ENCODE measurements around the gene SERPINA10.
"Not testable (repeated sequence)": the region's sequence is repeated elsewhere in the genome, so short reads cannot be mapped to it uniquely, and the experiment has no call there.

The SERPINA10 gene

GRCh38 chr14:94306047-94306978, 13.2 kb upstream of the SERPINA10 start:
- no peak for TF ChIP-seq CTCF (IDR thresholded peaks at IDR 0.05; ENCODE audit: low read depth, low read length, missing control alignments)
- H3K4me3 ChIP-seq (replicated peaks; ENCODE audit: low read depth, low read length): no peak overlapping the region
- DNase-seq (ENCODE audit: extremely low read depth, low read depth): no peak

GRCh38 chr14:94305620-94306019, 12.6 kb upstream of the SERPINA10 start:
- DNase-seq (ENCODE audit: extremely low read depth, low read depth): no peak
- H3K4me3 ChIP-seq (replicated peaks; ENCODE audit: low read depth, low read length): no peak overlapping the region
- no peak for TF ChIP-seq CTCF (IDR thresholded peaks at IDR 0.05; ENCODE audit: low read depth, low read length, missing control alignments)

GRCh38 chr14:94304243-94304642, 11.2 kb upstream of the SERPINA10 start:
- no peak for DNase-seq (ENCODE audit: extremely low read depth, low read depth)
- no peak for TF ChIP-seq CTCF (IDR thresholded peaks at IDR 0.05; ENCODE audit: low read depth, low read length, missing control alignments)
- H3K4me3 ChIP-seq (replicated peaks; ENCODE audit: low read depth, low read length): no peak overlapping the region

GRCh38 chr14:94303111-94303510, 10.0 kb upstream of the SERPINA10 start:
- TF ChIP-seq CTCF (IDR thresholded peaks at IDR 0.05; ENCODE audit: low read depth, low read length, missing control alignments): no peak
- H3K4me3 ChIP-seq (replicated peaks; ENCODE audit: low read depth, low read length): no peak overlapping the region
- no peak for DNase-seq (ENCODE audit: extremely low read depth, low read depth)

GRCh38 chr14:94298130-94298529, 5.1 kb upstream of the SERPINA10 start:
- H3K4me3 ChIP-seq (replicated peaks; ENCODE audit: low read depth, low read length): no peak overlapping the region
- no peak for TF ChIP-seq CTCF (IDR thresholded peaks at IDR 0.05; ENCODE audit: low read depth, low read length, missing control alignments)
- no peak for DNase-seq (ENCODE audit: extremely low read depth, low read depth)

- not testable (repeated sequence) for H3K4me3 ChIP-seq (replicated peaks; ENCODE audit: low read depth, low read length); DNase-seq (ENCODE audit: extremely low read depth, low read depth)
Measured at GRCh38 chr14:94296181-94296545, 3.1 kb upstream of the SERPINA10 start.

GRCh38 chr14:94295360-94296180, 2.5 kb upstream of the SERPINA10 start:
- TF ChIP-seq CTCF (IDR thresholded peaks at IDR 0.05; ENCODE audit: low read depth, low read length, missing control alignments): no peak
- DNase-seq (ENCODE audit: extremely low read depth, low read depth): no peak

More at GRCh38 chr14:94295360-94296180, 2.5 kb upstream of the SERPINA10 start:
- no peak overlapping the region for H3K4me3 ChIP-seq (replicated peaks; ENCODE audit: low read depth, low read length)

Data from HFF-Myc (cell line).